ENCODE data around the gene TUBGCP3.

TUBGCP3 gene

DNA sequence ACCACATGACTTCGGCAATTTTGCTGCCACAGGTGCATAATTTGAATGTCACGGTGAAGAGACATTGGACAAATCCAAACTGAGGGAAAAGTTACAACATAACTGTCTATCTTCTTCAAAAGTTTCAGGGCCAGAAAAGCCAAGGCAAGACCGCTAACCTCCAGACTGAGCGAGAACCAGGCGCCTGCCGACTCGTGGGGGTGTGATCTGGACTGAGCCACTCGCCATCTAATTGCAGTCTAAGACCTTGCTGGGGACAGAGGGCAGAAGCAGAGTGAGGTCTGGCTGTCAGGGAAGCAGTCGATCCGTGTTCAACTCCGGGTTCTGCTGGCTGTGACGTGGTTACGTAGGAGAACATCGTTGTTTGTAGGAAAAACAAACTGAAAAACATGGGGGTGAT, 123.2 kb downstream of the TUBGCP3 start:
- no peak overlapping the region for H2AFZ ChIP-seq (ENCODE audit: low read depth)
- H3K9ac ChIP-seq = no peak overlapping the region
- TF ChIP-seq, protein P1, sequence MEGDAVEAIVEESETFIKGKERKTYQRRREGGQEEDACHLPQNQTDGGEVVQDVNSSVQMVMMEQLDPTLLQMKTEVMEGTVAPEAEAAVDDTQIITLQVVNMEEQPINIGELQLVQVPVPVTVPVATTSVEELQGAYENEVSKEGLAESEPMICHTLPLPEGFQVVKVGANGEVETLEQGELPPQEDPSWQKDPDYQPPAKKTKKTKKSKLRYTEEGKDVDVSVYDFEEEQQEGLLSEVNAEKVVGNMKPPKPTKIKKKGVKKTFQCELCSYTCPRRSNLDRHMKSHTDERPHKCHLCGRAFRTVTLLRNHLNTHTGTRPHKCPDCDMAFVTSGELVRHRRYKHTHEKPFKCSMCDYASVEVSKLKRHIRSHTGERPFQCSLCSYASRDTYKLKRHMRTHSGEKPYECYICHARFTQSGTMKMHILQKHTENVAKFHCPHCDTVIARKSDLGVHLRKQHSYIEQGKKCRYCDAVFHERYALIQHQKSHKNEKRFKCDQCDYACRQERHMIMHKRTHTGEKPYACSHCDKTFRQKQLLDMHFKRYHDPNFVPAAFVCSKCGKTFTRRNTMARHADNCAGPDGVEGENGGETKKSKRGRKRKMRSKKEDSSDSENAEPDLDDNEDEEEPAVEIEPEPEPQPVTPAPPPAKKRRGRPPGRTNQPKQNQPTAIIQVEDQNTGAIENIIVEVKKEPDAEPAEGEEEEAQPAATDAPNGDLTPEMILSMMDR (conservative IDR thresholded peaks at IDR 0.05; ENCODE audit: low read depth, low read length) = no peak
- no peaks in the 10 kb centered on the region for H4K20me1 ChIP-seq (ENCODE audit: insufficient read depth)
- H3K79me2 ChIP-seq (ENCODE audit: insufficient read depth, low read depth) = no peaks in the 10 kb centered on the region
- H3K4me1 ChIP-seq (ENCODE audit: low read depth, poor library complexity, severe bottlenecking) = no peaks in the 10 kb centered on the region
- H3K27me3 ChIP-seq (ENCODE audit: insufficient read depth, low read depth) = no peaks in the 10 kb centered on the region
- no peak overlapping the region for H3K27ac ChIP-seq
- H3K36me3 ChIP-seq (ENCODE audit: insufficient read depth) = no peaks in the 10 kb centered on the region
- H3K4me2 ChIP-seq = no peak overlapping the region
- no peak overlapping the region for H3K4me3 ChIP-seq (IDR thresholded peaks at IDR 0.05; ENCODE audit: insufficient read depth, low read depth, low read length)

DNA sequence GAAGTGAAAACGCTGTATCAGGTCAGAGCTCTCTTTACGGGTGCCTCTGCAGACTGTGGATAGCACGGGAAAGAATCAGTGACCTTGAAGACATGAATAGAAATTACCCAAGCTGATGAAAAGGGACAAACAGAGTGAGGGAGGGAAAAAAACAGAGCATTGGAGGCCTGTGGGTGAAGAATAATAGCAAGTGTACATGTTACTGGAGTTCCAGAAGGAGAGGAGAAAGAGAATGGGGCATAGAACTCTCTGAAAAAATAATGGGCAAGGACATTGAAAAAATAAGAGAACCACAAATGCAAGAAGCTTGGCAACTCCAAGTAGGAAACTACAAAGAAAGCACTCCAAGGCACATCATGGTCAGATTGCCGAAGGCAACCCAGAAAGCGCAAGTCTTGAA, 125.5 kb downstream of the TUBGCP3 start:
- H3K79me2 ChIP-seq (ENCODE audit: insufficient read depth, low read depth) = no peaks in the 10 kb centered on the region
- no peak overlapping the region for H2AFZ ChIP-seq (ENCODE audit: low read depth)
- no peak overlapping the region for H3K4me3 ChIP-seq (IDR thresholded peaks at IDR 0.05; ENCODE audit: insufficient read depth, low read depth, low read length)
- H4K20me1 ChIP-seq (ENCODE audit: insufficient read depth) = no peaks in the 10 kb centered on the region
- H3K36me3 ChIP-seq (ENCODE audit: insufficient read depth) = no peaks in the 10 kb centered on the region
- no peaks in the 10 kb centered on the region for H3K4me1 ChIP-seq (ENCODE audit: low read depth, poor library complexity, severe bottlenecking)
- no peak overlapping the region for H3K4me2 ChIP-seq
- H3K27me3 ChIP-seq (ENCODE audit: insufficient read depth, low read depth) = no peaks in the 10 kb centered on the region
- H3K9ac ChIP-seq = no peak overlapping the region
- no peak overlapping the region for H3K27ac ChIP-seq
- TF ChIP-seq, protein P1 (conservative IDR thresholded peaks at IDR 0.05; ENCODE audit: low read depth, low read length) = no peak

DNA sequence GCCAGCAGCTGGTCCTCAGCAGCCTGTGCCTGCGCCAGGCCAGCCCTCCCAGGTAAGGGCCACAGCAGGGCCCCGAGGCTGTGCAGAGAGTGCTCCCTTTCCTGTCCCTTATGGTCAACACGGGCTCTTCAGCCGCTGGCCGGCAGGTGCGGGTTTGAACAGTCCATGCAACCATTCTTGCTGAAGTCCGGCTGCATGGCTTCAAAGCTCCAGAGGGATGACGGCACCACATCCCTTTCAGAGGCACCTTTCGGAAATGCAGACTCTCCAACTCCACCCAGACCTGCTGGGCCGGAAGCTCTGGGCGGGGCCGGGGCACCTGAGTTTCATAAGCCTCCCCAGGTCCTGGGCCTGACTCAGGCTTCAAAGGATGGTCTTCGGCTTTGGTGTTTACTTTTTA, 130.5 kb downstream of the TUBGCP3 start:
- no peaks in the 10 kb centered on the region for H4K20me1 ChIP-seq (ENCODE audit: insufficient read depth)
- H3K4me2 ChIP-seq = no peak overlapping the region
- H3K27ac ChIP-seq = no peak overlapping the region
- no peaks in the 10 kb centered on the region for H3K4me1 ChIP-seq (ENCODE audit: low read depth, poor library complexity, severe bottlenecking)
- H2AFZ ChIP-seq (ENCODE audit: low read depth) = no peak overlapping the region
- TF ChIP-seq, protein P1 (conservative IDR thresholded peaks at IDR 0.05; ENCODE audit: low read depth, low read length) = no peak
- no peaks in the 10 kb centered on the region for H3K79me2 ChIP-seq (ENCODE audit: insufficient read depth, low read depth)
- no peaks in the 10 kb centered on the region for H3K27me3 ChIP-seq (ENCODE audit: insufficient read depth, low read depth)
- no peaks in the 10 kb centered on the region for H3K36me3 ChIP-seq (ENCODE audit: insufficient read depth)
- no peak overlapping the region for H3K9ac ChIP-seq
- H3K4me3 ChIP-seq (IDR thresholded peaks at IDR 0.05; ENCODE audit: insufficient read depth, low read depth, low read length) = no peak overlapping the region

DNA sequence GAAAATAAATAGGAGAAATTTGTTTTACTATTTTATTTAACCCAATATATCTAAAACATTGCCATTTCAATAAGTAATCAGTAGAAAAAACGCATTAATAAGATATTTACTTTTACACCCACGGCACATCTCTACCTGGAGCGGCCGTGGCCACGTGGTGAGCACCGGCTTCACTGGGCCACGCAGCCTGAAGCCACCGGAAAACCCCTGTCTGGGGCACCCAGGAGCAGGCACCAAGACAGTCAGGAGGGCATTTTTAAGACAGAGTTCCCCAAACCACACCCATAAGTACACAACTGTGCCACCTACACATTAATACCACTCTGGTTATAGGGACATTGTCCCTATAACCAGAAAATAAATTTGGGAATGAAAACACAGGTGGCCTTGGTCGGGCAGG, 130.9 kb downstream of the TUBGCP3 start:
- H4K20me1 ChIP-seq (ENCODE audit: insufficient read depth) = no peaks in the 10 kb centered on the region
- no peak overlapping the region for H3K27ac ChIP-seq
- no peak overlapping the region for H2AFZ ChIP-seq (ENCODE audit: low read depth)
- H3K4me3 ChIP-seq (IDR thresholded peaks at IDR 0.05; ENCODE audit: insufficient read depth, low read depth, low read length) = no peak overlapping the region
- no peaks in the 10 kb centered on the region for H3K79me2 ChIP-seq (ENCODE audit: insufficient read depth, low read depth)
- H3K4me2 ChIP-seq = no peak overlapping the region
- no peaks in the 10 kb centered on the region for H3K27me3 ChIP-seq (ENCODE audit: insufficient read depth, low read depth)
- TF ChIP-seq, protein P1 (conservative IDR thresholded peaks at IDR 0.05; ENCODE audit: low read depth, low read length) = no peak
- no peaks in the 10 kb centered on the region for H3K4me1 ChIP-seq (ENCODE audit: low read depth, poor library complexity, severe bottlenecking)
- no peaks in the 10 kb centered on the region for H3K36me3 ChIP-seq (ENCODE audit: insufficient read depth)
- H3K9ac ChIP-seq = no peak overlapping the region
